Measurements from ENCODE around the gene NOG. TPM values are rescaled to one million over a fixed set of nuclear protein-coding genes. Genes with fewer than 3 reads are reported as not detected.

Gene NOG
- polyA plus RNA-seq, 3 donors, result 0.14 to 0.90 (median 0.37) TPM

- no peak overlapping the region for H3K27ac ChIP-seq (ENCODE audit: low read depth, low read length)
- WGBS, 3 donors, result 2 to 4% (median 2%) methylated on average over 41 to 43 of the region's 43 CpGs
Measured at GRCh38 chr17:56595831-56596690, 2.6 kb downstream of the NOG start.

GRCh38 chr17:56596691-56597494 is 3.4 kb downstream of the NOG start:
- no peak overlapping the region for H3K27ac ChIP-seq (ENCODE audit: low read depth, low read length)
- WGBS, 3 donors, result 1 to 2% (median 2%) methylated on average over 35 to 40 of the region's 40 CpGs

DNA sequence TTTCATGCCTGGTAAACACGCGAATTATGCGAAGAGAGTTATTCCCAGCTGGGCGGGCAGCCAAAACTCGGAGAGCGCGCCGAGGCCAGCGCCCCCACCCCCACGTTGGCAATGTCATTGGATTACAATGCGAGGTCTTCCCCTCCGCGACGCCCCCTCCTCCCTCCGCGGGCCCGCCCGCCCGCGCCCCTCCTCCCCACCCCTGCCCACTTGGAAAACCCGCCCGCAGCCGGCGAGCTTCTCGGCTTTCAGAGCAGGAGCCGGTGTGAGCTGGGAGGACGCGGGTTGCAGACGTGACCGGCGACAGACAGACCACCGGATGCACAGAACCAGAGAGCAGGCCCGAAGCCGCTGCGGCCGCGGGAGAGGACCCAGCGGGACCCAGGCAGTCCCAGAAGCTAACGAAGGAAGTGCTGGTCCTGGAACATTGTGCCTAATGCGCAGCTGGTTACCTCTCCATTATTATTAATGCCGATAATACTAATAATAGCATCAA is 4.0 kb downstream of the NOG start:
- 1 to 2% (median 1%) methylated on average over 37 to 41 of the region's 41 CpGs for WGBS, 3 donors
- no peak overlapping the region for H3K27ac ChIP-seq (ENCODE audit: low read depth, low read length)

GRCh38 chr17:56598466-56598865 is 5.0 kb downstream of the NOG start:
- H3K27ac ChIP-seq (ENCODE audit: low read depth, low read length), result no peak overlapping the region
- WGBS, 3 donors, result 75 to 88% (median 79%) methylated on average over 5 of the region's 5 CpGs

DNA sequence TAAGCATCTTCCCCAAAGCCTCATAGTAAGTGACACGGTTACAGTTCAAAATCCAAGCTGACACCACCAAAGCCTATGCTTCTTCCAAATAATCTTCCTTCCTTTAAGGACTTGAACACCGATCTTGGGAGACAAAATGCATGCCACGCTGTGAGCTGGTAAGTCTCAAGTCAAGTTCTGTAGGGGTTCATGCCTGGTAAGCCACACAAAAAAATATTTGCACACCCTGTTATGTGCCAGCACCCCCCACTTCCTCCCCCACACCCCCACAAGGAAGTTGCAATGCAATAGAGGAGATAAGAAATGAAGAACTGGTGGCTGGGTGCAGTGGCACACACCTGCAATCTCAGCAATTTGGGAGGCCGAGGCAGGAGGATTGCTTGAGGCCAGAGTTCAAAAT is 5.6 kb downstream of the NOG start:
- H3K27ac ChIP-seq (ENCODE audit: low read depth, low read length), result no peak overlapping the region
- WGBS, 3 donors, result 74 to 85% (median 80%) methylated on average over 4 of the region's 4 CpGs

DNA sequence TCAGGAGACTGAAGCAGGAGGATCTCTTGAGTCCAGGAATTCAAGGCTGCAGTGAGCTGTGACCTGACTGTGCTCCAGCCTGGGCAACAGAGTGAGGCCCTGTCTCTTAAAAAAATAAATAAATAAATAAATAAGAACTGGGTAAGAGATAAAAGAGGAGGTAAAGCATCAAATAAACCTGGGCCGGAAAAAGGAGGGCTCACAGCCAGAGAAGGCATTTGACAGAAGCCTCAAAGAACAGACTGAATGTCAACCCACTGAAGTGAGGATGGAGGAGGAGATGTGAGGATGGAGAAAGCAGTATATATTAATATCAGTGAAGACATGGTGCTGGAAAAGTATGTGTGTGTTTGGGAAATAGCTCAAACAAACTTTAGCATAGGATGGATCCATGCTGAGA is 6.1 kb downstream of the NOG start:
- no peak overlapping the region for H3K27ac ChIP-seq (ENCODE audit: low read depth, low read length)
- 91 to 95% (median 91%) methylated on average over 1 of the region's 1 CpG for WGBS, 3 donors

- 84 to 95% (median 91%) methylated on average over 1 of the region's 1 CpG for WGBS, 3 donors
- H3K27ac ChIP-seq (ENCODE audit: low read depth, low read length), result no peak overlapping the region
Measured at GRCh38 chr17:56600256-56600655, 6.8 kb downstream of the NOG start.

DNA sequence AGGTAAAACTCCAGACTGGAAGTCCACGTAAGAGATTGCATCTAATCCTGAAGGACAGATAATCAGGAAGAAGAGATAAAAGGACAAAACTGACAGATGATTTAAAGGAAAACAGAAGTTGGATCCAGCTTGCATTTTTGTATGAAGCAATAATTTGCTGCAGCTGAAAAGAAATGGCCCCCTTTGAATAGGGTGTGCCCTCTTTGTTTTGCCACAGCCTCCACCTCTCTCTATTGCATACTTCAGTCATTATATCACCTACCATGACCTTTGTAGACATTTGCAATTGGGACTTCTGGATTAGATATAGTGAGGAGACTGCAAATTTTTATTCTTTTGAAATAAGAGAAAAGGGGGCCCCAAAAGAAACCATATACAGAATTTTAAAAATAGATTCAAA is 8.1 kb downstream of the NOG start:
- WGBS, 3 donors, result 55 to 67% (median 60%) methylated on average over 1 of the region's 1 CpG
- no peak overlapping the region for H3K27ac ChIP-seq (ENCODE audit: low read depth, low read length)

DNA sequence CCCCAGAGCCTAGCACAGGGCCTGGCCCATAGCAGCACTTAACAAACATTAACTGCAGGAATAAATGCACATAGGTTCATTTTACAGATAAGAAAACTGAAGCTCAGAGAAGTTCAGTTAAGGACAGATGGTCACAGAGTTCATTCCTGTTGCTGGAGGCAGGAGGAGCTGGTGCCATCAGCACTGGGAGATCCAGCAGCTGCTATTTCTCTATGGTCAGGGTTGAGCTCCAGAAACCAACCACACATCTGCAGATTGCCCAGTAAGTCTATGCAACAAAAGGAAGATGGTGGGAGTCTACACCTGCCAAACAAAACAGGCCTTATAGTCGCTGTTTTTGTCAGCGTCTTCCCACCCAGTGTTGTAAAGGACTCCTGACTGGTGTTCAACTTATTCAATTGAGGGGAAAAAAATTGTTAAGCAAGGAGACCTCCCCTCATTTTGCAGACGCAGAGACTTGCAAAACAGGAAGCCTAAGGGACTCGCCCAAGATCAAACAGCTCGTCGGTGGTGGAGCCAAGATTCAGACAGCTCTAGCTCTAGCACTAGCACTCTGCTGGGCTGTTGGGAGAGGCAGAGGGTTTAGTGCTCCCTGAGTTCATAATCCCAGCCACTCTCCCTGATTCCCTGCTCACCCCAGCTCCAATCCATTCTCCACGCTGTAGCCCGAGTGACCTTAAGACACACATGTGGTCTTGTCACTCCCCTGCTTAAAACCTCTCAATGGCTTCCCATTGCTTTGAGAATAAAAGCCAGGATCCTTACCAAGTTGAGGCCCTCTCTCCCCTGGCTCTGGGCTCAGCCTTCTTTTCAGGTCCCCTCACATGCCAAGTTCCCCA is 9.0 kb downstream of the NOG start:
- H3K27ac ChIP-seq (ENCODE audit: low read depth, low read length), result no peak overlapping the region
- WGBS, 3 donors, result 63 to 79% (median 77%) methylated on average over 8 of the region's 8 CpGs

DNA sequence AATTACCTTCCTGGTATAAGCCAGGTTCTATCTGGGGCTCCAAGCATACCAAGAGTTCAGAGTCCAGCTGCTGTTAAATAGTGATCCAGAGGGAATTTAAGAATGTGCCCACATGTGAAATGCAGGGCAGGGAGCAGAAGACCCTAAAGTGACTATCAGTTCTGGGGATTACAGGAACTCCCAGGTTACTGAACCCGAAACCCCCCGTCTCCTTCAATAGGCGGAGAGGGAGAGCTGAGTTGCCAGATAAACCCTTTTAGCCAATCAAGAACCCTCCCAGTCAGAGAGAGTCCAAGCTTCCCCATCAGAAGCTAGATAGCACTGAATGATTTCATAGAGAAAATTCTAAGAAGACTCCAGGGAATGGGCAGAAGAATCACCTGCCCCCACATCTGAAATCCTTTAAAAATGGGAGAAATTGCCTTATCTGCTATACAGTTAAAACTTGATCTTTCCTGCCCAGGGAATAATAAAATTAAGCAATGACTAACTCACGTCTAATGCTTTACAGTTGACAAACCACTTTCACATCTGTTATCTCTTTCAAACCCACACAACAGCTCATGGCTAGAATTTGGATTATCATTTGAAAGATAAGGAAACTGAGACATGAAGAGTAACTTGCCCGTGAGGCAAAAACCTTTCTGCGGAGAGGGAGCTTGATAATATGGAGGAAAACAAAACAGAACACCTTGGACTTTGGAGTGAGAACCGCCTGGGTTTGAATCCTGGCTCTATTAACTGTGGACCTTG is 10.2 kb downstream of the NOG start:
- 44 to 69% (median 61%) methylated on average over 7 of the region's 7 CpGs for WGBS, 3 donors
- no peak overlapping the region for H3K27ac ChIP-seq (ENCODE audit: low read depth, low read length)

DNA sequence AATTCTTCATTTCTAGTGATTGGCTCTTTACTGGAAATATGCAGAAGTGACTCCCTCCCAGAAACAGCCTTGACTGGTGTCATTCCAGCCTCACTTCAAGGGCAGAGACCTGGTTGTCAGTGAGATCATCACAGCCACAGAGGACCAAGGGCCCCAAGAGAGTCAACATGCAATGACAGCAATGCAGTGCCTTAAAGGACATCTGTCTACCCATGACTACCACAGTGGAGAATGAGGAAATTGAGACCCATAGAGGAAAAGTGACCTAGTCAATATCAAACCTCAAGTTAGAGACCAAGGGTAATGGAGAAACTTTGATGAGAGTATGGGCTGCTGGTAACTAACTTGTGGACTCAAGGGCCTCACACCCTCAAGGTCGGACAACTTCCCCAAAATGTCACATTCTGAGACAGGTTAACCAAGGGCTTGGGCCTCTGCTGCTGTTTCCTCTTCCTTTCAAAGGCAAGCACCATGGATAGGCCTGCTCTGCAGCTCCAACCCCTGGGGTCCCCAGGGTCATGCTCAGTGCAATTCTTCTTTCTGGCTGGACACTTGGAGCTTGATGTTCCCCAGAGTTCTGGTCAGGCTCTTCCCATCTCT is 11.3 kb downstream of the NOG start:
- 53 to 86% (median 58%) methylated on average over 1 of the region's 1 CpG for WGBS, 3 donors

GRCh38 chr17:56608944-56609343 is 15.4 kb downstream of the NOG start:
- no peak overlapping the region for H3K27ac ChIP-seq (ENCODE audit: low read depth, low read length)
- WGBS, 3 donors, result 89 to 91% (median 91%) methylated on average over 4 of the region's 4 CpGs

More for the DNA sequence above, 11.3 kb downstream of the NOG start:
- H3K27ac ChIP-seq (ENCODE audit: low read depth, low read length), result no peak overlapping the region

GRCh38 chr17:56610321-56610720 is 16.8 kb downstream of the NOG start:
- 62 to 84% (median 63%) methylated on average over 3 of the region's 3 CpGs for WGBS, 3 donors
- H3K27ac ChIP-seq (ENCODE audit: low read depth, low read length), result no peak overlapping the region

DNA sequence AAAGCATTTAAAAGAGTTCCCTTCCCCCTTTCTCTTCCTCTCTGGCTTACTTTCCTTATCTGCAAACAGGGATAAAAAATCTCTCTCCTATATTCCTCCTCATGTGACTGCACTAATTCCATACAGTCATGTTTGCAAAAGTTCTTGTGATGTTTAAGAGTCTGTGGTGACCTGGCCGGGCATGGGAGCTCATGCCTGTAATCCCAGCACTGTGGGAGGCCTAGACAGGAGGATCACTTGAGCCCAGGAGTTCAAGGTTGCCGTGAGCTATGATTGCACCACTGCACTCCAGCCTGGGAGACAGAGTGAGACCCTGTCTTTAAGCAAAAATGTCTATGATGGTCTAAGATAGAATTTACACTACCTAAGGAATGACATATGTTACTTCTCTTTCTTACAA is 19.6 kb downstream of the NOG start:
- WGBS, 3 donors, result 79 to 87% (median 85%) methylated on average over 2 of the region's 2 CpGs
- no peak overlapping the region for H3K27ac ChIP-seq (ENCODE audit: low read depth, low read length)

- WGBS, 3 donors, result 69 to 79% (median 77%) methylated on average over 2 of the region's 2 CpGs
- no peak overlapping the region for H3K27ac ChIP-seq (ENCODE audit: low read depth, low read length)
Measured at GRCh38 chr17:56614522-56614921, 21.0 kb downstream of the NOG start.

DNA sequence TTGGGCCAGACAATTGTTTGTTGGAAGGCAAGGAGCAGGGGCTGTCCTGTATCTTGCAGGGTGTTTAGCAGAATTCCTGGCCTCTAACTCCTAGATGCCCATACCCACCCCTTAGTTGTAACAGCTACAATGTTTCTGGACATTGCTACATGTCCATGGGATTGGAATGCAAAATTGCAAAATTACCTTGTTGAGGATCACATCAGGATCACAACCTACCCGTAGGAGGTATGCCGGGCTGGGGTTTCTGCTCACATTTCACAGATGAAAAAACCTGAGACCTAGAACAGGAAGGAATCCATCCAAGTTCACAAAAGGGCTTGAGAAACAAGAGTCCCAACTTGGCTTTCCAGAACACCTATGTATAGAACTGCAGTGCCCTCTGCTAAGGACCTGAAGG is 22.7 kb downstream of the NOG start:
- 85 to 96% (median 92%) methylated on average over 2 of the region's 2 CpGs for WGBS, 3 donors
- H3K27ac ChIP-seq (ENCODE audit: low read depth, low read length), result no peak overlapping the region

DNA sequence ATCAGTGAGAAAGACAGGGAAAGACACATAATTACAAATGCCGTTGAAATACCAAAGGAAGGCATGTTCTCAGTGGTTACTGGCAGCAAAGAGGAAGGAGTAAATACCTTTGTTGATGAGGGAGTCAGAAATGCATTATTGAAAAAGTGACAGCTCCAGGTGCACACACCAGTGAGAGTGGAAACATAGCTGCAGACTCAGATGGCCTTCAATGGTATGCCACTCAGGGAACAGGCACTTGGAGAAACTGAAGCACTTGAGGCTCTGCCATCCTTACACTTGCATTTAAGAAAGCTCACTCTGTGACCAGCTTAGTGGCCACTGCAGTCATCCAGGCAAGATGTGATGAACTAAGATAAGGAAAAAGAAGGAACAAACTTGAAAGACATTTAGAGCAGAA is 29.9 kb downstream of the NOG start:
- no peak overlapping the region for H3K27ac ChIP-seq (ENCODE audit: low read depth, low read length)
- WGBS, 3 donors, result 40 to 74% (median 57%) methylated on average over 1 of the region's 1 CpG

Data from adipose tissue (tissue), 3 donors.